ENCODE data around the gene NKIRAS1.

- TF ChIP-seq CTCF (IDR thresholded peaks at IDR 0.05; ENCODE audit: borderline replicate concordance, extremely low read depth, low read length, poor library complexity, severe bottlenecking) (no peak), EZH2 (IDR thresholded peaks at IDR 0.05; ENCODE audit: borderline replicate concordance, low read depth, low read length, severe bottlenecking) (no peak)
Observed at GRCh38 chr3:23880703-23881339, 36.0 kb downstream of the NKIRAS1 start.
